PFSK-1 (cell line): ENCODE results near the gene PIH1D1.

Experiments used
- FOXP2 ChIP-seq: optimal IDR thresholded peaks from 2 replicates; pipeline ENCODE3; 2011; ENCODE audit warnings: borderline replicate concordance, control low read depth, inconsistent platforms; ENCODE audit not compliant: insufficient read depth; ENCODE audit errors: extremely low read length, extremely low read depth
- POLR2AphosphoS5 ChIP-seq: IDR thresholded peaks from 2 replicates; pipeline ENCODE4 v1.6.1; 2012; ENCODE audit warnings: low read depth, mild to moderate bottlenecking, control low read depth, low read length, moderate library complexity
- SIN3A ChIP-seq: IDR thresholded peaks from 2 replicates; pipeline ENCODE4 v1.6.1; 2012; ENCODE audit warnings: mild to moderate bottlenecking, low read length, moderate library complexity, borderline replicate concordance; ENCODE audit not compliant: insufficient read depth
- TAF1 ChIP-seq: IDR thresholded peaks from 2 replicates; pipeline ENCODE4 v1.6.1; 2012; ENCODE audit warnings: low read length, control low read depth, borderline replicate concordance; ENCODE audit not compliant: insufficient read depth
- TF ChIP-seq, protein P1 (sequence below), 2 experiments: IDR thresholded peaks; 2 replicates each; pipeline versions ENCODE4 v1.6.1 to v1.8.0; 2011 to 2012; ENCODE audit warnings: low read depth in 2 of 2, low read length in 2 of 2, control low read depth in 1 of 2, inconsistent platforms in 1 of 2, mild to moderate bottlenecking in 1 of 2, moderate library complexity in 1 of 2; ENCODE audit not compliant: insufficient read depth in 1 of 2

DNA sequence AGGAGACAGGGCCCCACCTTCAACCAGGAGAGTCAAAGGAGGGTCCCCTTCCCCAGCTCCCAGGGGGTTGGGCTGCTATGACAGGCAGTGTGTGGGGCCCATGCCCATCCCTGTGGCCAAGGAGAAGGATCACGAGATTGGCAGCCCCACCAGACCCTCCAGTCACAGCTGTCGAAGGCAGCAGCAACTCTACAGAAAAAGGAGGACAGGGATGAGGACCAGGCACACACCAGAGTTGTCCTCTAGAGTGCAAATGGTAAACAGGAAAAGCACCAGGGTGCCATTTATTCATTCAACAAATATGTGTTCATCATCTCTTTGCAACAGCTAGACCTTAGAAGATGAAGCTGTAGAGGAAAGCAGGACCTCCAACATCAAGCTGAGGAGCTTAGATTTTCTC lies 32.4 kb downstream of the PIH1D1 start:
- TF ChIP-seq, protein P1, sequence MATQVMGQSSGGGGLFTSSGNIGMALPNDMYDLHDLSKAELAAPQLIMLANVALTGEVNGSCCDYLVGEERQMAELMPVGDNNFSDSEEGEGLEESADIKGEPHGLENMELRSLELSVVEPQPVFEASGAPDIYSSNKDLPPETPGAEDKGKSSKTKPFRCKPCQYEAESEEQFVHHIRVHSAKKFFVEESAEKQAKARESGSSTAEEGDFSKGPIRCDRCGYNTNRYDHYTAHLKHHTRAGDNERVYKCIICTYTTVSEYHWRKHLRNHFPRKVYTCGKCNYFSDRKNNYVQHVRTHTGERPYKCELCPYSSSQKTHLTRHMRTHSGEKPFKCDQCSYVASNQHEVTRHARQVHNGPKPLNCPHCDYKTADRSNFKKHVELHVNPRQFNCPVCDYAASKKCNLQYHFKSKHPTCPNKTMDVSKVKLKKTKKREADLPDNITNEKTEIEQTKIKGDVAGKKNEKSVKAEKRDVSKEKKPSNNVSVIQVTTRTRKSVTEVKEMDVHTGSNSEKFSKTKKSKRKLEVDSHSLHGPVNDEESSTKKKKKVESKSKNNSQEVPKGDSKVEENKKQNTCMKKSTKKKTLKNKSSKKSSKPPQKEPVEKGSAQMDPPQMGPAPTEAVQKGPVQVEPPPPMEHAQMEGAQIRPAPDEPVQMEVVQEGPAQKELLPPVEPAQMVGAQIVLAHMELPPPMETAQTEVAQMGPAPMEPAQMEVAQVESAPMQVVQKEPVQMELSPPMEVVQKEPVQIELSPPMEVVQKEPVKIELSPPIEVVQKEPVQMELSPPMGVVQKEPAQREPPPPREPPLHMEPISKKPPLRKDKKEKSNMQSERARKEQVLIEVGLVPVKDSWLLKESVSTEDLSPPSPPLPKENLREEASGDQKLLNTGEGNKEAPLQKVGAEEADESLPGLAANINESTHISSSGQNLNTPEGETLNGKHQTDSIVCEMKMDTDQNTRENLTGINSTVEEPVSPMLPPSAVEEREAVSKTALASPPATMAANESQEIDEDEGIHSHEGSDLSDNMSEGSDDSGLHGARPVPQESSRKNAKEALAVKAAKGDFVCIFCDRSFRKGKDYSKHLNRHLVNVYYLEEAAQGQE (IDR thresholded peaks at IDR 0.05; ENCODE audit: insufficient read depth in 1 of 2, low read depth in 2 of 2, low read length in 2 of 2), result no peak
- TF ChIP-seq POLR2AphosphoS5, result no peak
- no peak for TF ChIP-seq SIN3A
- no peak for TF ChIP-seq TAF1
- no peak for TF ChIP-seq FOXP2
